NCI-H510A (cell line): ENCODE data around the gene ZDHHC11B.
A peak's percentile ranks its signal among the peaks of the same experiment; 100 is the strongest.
"Not testable (repeated sequence)": the region's sequence is repeated elsewhere in the genome, so short reads cannot be mapped to it uniquely, and the experiment has no call there.

Experiments used
- DNase-seq: peaks from one replicate; lab custom pipeline; 2025; lab: John Stamatoyannopoulos, UW

The ZDHHC11B gene

DNA sequence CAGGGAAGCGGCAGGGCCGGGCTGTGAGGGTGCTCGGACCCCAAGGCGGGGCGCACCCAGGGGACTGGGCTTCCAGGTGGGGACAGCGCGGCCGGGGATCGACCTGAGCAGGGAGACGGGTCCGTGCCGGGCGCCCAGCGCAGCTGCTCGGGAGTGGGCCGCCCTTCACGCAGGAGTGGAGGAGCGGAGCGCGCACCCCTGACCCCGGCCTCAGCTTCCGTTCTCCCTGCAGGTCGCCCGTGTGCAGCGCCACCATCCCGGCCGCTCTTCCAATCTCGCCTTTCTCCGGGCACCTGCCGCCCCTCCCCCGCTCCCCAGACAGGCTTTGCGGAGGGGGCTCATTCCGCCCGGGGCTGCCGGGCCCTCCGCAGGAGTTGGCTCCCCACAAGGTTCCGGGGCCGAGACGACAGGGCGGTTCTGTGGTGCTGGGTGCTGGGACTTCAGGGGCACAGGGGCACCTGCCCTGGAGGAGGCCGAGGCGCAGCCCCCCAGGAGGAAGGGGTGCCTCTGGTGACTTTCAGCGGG, 714 bp upstream of the ZDHHC11B start:
- DNase-seq: not testable (repeated sequence)

GRCh38 chr5:783881-784427, 575 bp downstream of the ZDHHC11B start:
- DNase-seq: peak; percentile 26

DNA sequence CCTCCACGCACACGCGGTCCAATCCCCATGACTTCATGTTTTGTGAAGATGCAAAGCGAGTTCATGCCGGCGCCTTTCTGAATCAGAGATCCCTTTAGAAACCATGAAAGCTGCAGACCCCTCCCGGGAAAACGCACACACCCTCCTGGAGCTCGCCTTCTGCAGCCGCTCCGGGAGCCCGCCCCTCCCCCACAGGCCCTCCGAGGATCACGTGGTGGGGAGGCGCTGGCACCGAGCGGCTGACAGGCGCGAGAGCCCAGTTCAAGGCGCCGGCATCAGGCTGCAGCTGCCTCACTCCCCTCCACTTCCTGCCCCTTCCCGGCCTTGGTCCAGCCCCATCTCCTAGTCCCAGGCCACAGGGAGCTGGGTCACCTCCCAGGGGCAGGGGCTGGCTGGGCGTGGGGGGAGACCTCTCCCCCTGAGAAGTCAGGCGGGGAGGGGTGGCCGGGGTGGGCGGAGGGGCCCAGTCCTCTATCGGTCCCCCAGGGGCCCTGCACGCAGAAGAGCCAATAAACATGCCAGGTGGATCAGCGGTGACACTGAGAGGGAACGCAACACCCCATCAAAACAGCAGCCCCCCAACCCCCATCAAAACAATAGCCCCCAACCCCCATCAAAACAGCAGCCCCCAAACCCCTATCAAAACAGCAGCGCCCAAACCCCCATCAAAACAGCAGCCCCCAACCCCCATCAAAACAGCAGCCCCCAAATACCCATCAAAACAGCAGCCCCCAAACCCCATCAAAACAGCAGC, 1.3 kb downstream of the ZDHHC11B start:
- not testable (repeated sequence) for DNase-seq

- DNase-seq: not testable (repeated sequence)
Measured at GRCh38 chr5:782356-782755, 2.2 kb downstream of the ZDHHC11B start.

- not testable (repeated sequence) for DNase-seq
Measured at GRCh38 chr5:780571-780970, 4.0 kb downstream of the ZDHHC11B start.

DNA sequence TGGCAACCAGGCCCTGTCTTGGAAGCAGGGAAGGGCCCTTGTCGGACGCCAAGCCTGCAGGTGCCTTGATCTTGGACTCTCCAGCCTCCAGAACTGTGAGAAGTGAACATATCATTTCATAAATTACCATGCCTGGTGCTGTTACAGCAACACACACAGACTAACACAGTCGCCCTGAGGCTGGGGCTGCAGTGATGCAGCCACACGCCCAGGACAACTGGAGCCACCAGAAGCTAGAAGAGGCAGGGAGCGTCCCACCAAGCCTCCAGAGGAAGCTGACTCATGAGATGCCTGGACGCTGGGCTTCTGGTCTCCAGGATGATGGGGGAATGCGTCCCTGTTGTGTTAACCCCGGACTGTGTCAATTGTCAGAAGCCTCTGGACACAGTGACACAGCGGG, 5.6 kb downstream of the ZDHHC11B start:
- DNase-seq: not testable (repeated sequence)

GRCh38 chr5:778421-778820, 6.1 kb downstream of the ZDHHC11B start:
- not testable (repeated sequence) for DNase-seq

GRCh38 chr5:777756-778161, 6.8 kb downstream of the ZDHHC11B start:
- DNase-seq: no peak

DNA sequence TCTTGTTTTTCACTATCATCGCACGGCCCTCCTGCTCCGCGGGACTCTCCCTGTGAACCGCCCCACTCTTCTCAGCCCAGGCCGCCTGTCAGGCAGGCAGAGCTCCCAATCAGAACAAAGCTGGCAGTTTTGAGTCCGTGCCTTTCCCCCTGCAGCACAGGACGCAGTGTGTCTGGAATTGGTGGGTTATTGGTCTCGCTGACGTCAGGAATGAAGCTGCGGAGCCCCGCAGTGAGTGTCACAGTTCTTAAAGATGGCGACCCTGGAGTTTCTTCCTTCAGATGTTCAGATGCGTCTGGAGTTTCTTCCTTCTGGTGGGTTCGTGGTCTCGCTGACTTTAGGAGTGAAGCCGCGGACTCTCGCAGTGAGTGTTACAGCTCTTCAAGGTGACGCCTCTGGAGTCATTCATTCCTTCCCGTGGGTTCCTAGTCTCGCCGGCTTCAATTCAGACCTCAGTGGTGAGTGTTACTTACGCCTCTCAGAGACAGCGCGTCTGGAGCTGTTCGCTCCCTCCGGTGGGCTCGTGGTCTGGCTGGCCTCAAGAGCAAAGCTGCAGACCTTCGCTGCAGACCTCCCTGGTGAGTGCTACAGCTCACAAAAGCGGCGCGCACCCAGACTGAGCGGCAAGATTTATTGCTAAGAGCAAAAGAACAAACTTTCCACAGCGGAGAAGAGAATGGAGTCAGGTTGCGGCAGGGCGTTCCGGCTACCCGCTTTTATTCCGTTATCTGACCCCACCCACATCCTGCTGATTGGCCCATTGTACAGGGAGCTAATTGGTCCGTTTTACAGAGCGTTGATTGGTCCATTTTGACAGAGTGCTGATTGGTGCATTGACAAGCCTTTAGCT, 7.4 kb downstream of the ZDHHC11B start:
- DNase-seq: no peak

DNA sequence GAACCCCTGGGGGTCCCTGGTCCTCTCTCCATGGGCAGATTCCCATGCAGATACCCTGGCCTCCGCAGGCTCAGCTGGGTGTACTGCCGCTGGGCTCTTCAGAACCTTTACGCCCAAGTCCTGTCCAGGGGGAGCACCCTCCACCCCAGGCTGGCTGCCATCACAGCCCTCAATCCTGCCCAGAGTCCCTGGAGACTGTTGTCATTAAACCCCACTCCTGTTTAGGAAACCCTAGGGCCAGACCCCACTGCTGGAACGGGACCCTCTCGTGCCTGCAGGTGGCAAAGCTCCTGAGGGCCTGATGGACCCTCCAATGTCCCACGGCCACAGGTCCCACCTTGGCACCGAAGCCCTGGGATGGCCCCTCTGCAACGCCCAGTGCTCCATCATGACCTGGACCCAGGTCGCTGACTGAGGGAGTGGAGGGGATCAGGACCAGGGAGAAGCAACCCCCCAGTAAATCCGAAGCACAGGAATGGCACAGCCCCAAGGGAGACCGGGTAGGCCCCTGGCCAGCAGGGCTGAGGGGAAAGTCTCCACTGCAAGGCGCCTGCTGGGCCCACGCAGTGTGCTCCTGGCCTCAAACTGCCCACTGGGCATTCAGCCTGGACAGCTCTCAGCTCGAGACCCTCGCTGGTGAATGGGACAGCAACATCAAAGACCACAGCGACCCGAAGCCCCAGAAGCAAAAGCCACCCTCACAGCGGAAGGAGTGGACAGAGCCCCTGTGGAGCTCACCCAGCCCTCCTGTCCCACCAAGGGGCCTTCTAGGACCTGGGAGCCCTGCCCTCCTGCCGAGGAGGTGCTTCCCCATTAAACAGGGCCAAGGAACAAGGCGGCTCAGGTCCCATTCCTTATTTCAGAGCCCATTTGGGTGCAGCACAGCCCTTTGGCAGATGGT, 8.3 kb downstream of the ZDHHC11B start:
- DNase-seq: no peak

DNA sequence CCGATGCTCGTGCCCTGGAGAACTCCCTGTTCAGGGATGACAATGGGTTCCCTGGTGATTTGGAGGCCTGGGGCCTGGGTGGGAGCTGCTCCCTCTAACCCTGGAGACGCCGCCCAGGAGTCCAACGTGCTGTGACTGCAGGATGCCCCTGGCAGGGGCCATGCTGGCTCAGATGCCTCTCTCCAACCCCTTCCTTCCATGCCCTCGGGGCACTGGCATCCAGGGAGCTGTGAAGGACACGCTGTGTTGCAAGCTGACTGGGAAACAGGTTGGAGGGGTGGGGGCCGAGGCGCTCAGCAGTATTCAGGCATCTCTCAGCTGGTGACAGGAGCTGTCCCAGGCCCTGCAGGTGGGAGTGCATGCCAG, 9.0 kb downstream of the ZDHHC11B start:
- not testable (repeated sequence) for DNase-seq

GRCh38 chr5:774854-775505, 9.5 kb downstream of the ZDHHC11B start:
- not testable (repeated sequence) for DNase-seq

DNA sequence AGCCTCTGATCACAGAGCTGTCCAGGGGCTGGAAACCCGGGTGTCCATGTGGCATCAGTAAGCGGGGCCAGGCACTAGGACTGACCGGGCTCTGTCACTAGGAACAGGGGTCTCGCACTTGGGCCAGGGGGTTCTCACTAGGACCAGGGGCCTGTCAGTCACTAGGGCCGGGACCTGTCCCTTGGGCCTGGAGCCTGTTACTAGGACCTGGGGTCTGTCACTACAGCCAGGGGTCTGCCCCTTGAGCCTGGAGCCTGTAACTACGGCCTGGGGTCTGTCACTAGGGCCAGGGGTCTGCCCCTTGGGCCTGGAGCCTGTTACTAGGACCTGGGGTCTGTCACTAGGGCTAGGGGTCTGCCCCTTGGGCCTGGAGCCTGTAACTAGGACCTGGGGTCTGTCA, 10.2 kb downstream of the ZDHHC11B start:
- not testable (repeated sequence) for DNase-seq

GRCh38 chr5:773517-774264, 10.8 kb downstream of the ZDHHC11B start:
- DNase-seq: no peak

DNA sequence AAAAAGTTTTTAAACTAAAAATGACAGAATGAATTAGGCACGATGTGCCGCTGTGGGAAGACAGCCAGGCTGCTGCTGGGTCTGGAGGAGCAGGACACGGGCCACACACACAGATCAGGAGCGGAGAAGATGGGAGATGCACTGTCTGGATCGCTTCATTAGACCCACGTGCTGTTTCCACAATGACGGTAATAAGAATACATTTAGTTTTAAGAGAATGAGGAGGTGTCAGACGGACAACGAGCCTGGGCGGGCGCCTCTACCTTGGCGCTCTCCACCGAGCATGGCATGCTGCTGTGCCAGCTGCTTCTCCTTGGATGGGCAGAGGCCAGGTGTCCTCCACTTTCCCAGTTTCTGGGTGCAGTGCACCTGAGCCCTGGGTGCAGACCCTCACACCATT, 11.6 kb downstream of the ZDHHC11B start:
- not testable (repeated sequence) for DNase-seq

- DNase-seq: not testable (repeated sequence)
Measured at GRCh38 chr5:772547-772890, 12.0 kb downstream of the ZDHHC11B start.

DNA sequence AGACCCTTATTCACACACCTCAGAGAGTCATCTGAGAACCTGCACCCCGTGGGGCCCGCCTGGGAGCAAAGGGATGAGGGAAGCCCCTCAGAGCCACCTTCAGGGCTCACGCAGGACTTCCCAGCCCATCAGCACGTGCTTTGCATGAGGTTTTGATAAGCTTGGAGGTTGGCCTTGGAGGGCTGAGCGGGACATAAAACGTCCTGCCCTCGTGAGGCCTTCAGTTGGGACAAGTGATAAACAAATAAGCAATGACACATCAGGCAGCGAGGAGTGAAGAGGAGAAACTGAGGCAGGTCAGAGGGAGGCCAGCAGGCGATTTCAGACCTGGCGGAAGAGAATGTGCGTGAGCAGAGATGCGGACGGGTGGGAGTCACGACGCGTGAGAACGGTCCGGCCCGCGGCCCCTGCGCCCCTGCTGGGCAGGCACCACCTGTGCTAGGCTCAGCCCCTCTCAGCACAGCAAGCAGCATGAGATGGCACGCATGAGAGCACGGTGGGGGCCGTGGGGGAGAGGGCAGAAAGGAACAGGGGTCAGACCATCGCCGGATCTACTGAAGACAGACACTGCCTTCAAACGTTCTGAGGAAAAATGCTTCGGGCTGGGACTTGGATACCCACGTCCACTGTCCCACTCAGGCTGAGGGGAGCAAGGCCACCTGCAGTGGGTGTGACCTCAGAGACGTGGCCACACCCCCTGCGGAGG, 12.5 kb downstream of the ZDHHC11B start:
- not testable (repeated sequence) for DNase-seq

DNA sequence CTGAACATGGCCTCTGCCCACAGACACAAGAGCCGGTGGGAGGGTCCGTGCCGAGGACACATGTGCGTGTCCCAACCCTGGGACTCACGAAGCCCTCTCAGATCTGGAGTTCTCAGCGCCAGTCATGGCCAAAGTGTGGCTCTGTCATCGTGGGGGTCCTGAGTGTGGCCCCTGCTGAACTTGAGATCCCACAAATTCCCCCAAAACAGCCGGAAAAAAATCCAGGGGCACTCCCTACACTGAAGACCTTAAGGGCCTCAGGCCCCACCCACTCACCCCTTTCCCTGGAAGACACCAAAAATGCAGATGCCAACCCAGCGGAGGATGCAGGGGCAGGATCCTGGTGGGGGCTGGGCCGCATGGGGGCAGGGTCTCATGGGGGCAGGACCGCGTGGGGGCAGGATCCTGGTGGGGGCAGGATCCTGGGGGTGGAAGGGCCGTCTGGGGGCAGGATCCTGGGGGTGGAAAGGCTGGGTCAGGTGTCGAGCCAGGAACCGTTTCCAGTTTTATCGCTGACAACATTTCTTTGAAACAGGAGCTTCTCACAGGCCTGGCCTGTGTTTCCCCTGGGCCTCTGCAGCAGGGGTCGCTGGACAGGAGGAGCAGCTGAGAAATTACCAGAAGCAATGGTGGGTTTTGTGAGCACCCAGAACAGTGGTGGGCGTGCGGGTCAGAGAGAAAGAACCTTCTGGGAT, 13.3 kb downstream of the ZDHHC11B start:
- DNase-seq: not testable (repeated sequence)

DNA sequence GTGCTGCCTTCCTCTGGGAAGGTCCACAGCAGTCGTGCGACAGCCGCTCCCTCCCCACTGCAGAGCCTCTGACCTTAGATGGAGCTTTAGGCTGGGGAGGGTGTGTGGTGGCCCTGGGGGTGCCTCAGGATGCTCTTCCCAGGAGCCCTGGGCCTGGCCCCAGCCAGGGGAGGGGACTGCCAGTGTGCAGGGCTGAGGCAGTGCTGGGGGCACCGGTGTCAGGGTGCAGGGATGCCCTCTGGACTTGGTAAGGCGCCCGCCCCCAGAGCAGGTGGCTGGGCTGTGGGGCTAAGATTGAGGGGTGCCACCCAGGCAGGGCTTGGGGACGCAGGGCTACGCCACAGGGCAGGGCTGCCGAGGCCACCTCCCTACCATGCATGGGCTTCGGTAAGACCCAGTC, 13.9 kb downstream of the ZDHHC11B start:
- not testable (repeated sequence) for DNase-seq
